ENCODE measurements around the gene SMG6.
A peak's percentile ranks its signal among the peaks of the same experiment; 100 is the strongest.

Gene SMG6

GRCh38 chr17:2124391-2124790, 179.2 kb downstream of the SMG6 start:
- ChIA-PET CTCF (interaction anchor here (1.3 to 6.4 kb wide), 5 partner anchors 15 to 120 kb away, joined by 4 to 48 read pairs (median 10); no protein-coding TSS in a partner anchor), POLR2A (no interaction called here)
- no peak for DNase-seq (ENCODE audit: extremely low spot score)
- TF ChIP-seq CTCF (IDR thresholded peaks at IDR 0.05; ENCODE audit: control extremely low read depth, extremely low read depth, low read depth, missing control alignments): no peak

- POLR2A ChIA-PET: interaction anchor here (0.5 to 0.6 kb wide), 2 partner anchors 374 to 468 kb away, joined by 4 read pairs; no protein-coding TSS in a partner anchor
- CTCF ChIA-PET: interaction anchor here (0.8 to 6.4 kb wide), 14 partner anchors 10 to 121 kb away, joined by 3 to 48 read pairs (median 4); partner anchors contain the start of gene HIC1
- peak; percentile 36 for DNase-seq (ENCODE audit: extremely low spot score)
- no peak for TF ChIP-seq CTCF (IDR thresholded peaks at IDR 0.05; ENCODE audit: control extremely low read depth, extremely low read depth, low read depth, missing control alignments)
These were observed 180.0 kb downstream of the SMG6 start for GRCh38 chr17:2123375-2124251.

- CTCF ChIA-PET: interaction anchor here (0.6 to 6.4 kb wide), 19 partner anchors 11 to 122 kb away, joined by 3 to 48 read pairs (median 4); partner anchors contain the start of gene HIC1
- no peak for TF ChIP-seq CTCF (IDR thresholded peaks at IDR 0.05; ENCODE audit: control extremely low read depth, extremely low read depth, low read depth, missing control alignments)
- POLR2A ChIA-PET: interaction anchor here (0.5 to 0.6 kb wide), 2 partner anchors 41 to 375 kb away, joined by 3 to 4 read pairs; no protein-coding TSS in a partner anchor
- peak; percentile 56 for DNase-seq (ENCODE audit: extremely low spot score)
These were observed 180.8 kb downstream of the SMG6 start for GRCh38 chr17:2122641-2123302.

- CTCF ChIA-PET: interaction anchor here (0.7 to 6.4 kb wide), 14 partner anchors 9 to 124 kb away, joined by 3 to 48 read pairs (median 4); no protein-coding TSS in a partner anchor
- POLR2A ChIA-PET: interaction anchor here (1.1 kb wide), 1 partner anchor 18 kb away, joined by 3 read pairs; no protein-coding TSS in a partner anchor
- TF ChIP-seq CTCF (IDR thresholded peaks at IDR 0.05; ENCODE audit: control extremely low read depth, extremely low read depth, low read depth, missing control alignments): no peak
- no peak for DNase-seq (ENCODE audit: extremely low spot score)
These were observed 182.8 kb downstream of the SMG6 start for GRCh38 chr17:2120586-2121335.

GRCh38 chr17:2113279-2113622, 190.3 kb downstream of the SMG6 start:
- TF ChIP-seq CTCF (IDR thresholded peaks at IDR 0.05; ENCODE audit: control extremely low read depth, extremely low read depth, low read depth, missing control alignments): no peak
- POLR2A ChIA-PET: interaction anchor here (1.1 kb wide), 1 partner anchor 57 kb away, joined by 10 read pairs; no protein-coding TSS in a partner anchor
- CTCF ChIA-PET: interaction anchor here (0.9 to 4.7 kb wide), 4 partner anchors 8 to 132 kb away, joined by 3 to 20 read pairs (median 4); no protein-coding TSS in a partner anchor
- DNase-seq (ENCODE audit: extremely low spot score): no peak

All from GM10248 (cell line).